ENCODE results near the gene MYO16.

DNA sequence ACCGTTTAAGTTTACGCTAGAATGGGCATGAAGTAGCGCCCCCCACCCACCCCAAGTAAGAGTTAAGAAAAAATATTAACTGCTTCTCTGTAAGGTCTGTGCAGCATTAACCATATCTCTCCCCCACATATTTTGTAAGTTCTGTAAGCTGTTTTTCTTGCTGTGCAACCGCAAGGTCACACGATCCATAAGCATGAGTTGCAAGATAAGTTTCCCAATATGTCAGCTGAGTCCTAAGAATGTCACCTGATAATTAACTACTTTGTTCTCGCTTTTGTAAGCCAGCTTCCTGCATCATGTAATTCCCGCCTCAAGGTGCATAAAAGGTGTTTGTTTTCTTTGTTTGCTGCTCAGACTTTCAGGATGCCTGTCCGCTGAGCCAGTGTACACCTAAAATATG is 187.0 kb downstream of the MYO16 start:
- TF ChIP-seq, protein P1, sequence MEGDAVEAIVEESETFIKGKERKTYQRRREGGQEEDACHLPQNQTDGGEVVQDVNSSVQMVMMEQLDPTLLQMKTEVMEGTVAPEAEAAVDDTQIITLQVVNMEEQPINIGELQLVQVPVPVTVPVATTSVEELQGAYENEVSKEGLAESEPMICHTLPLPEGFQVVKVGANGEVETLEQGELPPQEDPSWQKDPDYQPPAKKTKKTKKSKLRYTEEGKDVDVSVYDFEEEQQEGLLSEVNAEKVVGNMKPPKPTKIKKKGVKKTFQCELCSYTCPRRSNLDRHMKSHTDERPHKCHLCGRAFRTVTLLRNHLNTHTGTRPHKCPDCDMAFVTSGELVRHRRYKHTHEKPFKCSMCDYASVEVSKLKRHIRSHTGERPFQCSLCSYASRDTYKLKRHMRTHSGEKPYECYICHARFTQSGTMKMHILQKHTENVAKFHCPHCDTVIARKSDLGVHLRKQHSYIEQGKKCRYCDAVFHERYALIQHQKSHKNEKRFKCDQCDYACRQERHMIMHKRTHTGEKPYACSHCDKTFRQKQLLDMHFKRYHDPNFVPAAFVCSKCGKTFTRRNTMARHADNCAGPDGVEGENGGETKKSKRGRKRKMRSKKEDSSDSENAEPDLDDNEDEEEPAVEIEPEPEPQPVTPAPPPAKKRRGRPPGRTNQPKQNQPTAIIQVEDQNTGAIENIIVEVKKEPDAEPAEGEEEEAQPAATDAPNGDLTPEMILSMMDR (conservative IDR thresholded peaks at IDR 0.05), result no peak
- no peak for TF ChIP-seq ZFX (IDR thresholded peaks at IDR 0.05)

All from C4-2B (cell line).